AG04449 (cell line): ENCODE results near the gene SAP25.

Source experiments
- CTCF ChIA-PET: fragments of 350-600 bp; formaldehyde crosslinking; extraction: SDS; loops from one replicate; lab custom pipeline; 2021; ENCODE audit warnings: antibody characterized with exemption; lab: Yijun Ruan, JAX
- POLR2A ChIA-PET: fragments of 400-600, 350-600 bp; formaldehyde crosslinking; extraction: SDS; loops from one replicate; lab custom pipeline; 2020; ENCODE audit warnings: antibody characterized with exemption, inconsistent platforms; lab: Yijun Ruan, JAX
- DNase-seq: peaks from one replicate; pipeline ENCODE4 v3.0.0-alpha.2; 2010; ENCODE audit warnings: low read depth, low spot score
- H3K4me3 ChIP-seq: 2 replicates; pipeline ENCODE4 v1.5.1; 2011; ENCODE audit warnings: low read depth, mild to moderate bottlenecking, control low read depth, low read length
- TF ChIP-seq, protein P1 (sequence below): IDR thresholded peaks from one replicate; pipeline ENCODE4 v1.5.1; 2011; ENCODE audit warnings: mild to moderate bottlenecking, moderate library complexity, low read length, control low read depth, inconsistent platforms; ENCODE audit not compliant: insufficient read depth; ENCODE audit errors: missing control alignments

The SAP25 gene

DNA sequence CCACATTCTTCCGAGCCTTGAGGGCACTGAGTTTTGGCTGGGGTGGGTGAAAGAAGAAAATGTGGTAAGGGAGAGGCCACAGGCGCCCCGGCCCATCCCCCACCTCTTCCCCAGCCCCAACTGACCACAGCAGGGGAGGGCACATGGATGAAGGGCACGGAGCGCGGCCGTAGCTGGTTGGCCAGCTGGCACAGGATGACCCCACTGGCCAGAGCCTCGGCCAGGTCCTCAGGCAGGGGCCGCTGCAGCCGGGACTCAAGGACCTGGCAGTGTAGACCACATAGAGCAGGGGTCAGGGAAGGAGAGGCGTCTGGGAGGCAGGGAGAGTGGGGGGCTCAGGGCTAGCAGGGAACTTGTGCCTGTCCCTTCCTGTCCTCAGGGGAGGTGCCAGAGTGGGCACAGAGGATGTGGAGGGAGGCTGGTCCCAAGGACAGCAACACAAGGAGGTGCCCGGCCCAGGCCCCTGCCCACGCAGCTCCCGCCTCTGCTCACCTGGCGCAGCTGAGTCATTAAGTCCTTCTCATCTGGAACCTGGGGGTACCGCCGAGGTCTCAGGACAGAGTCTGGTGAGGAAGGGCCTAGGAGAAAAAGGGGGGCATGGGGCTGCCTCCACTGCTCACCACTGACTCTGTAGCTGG is 2.2 kb upstream of the SAP25 start:
- no peak overlapping the region for H3K4me3 ChIP-seq
- ChIA-PET POLR2A (interaction anchor here (1.0 kb wide), 1 partner anchor 9 kb away, joined by 4 read pairs; no protein-coding TSS in a partner anchor), CTCF (interaction anchor here (1.0 to 2.6 kb wide), 2 partner anchors 11 to 93 kb away, joined by 3 to 18 read pairs; no protein-coding TSS in a partner anchor)
- TF ChIP-seq, protein P1, sequence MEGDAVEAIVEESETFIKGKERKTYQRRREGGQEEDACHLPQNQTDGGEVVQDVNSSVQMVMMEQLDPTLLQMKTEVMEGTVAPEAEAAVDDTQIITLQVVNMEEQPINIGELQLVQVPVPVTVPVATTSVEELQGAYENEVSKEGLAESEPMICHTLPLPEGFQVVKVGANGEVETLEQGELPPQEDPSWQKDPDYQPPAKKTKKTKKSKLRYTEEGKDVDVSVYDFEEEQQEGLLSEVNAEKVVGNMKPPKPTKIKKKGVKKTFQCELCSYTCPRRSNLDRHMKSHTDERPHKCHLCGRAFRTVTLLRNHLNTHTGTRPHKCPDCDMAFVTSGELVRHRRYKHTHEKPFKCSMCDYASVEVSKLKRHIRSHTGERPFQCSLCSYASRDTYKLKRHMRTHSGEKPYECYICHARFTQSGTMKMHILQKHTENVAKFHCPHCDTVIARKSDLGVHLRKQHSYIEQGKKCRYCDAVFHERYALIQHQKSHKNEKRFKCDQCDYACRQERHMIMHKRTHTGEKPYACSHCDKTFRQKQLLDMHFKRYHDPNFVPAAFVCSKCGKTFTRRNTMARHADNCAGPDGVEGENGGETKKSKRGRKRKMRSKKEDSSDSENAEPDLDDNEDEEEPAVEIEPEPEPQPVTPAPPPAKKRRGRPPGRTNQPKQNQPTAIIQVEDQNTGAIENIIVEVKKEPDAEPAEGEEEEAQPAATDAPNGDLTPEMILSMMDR, result no peak
- no peak for DNase-seq

GRCh38 chr7:100575206-100575631 is 1.5 kb upstream of the SAP25 start:
- POLR2A ChIA-PET, result interaction anchor here (1.0 kb wide), 1 partner anchor 9 kb away, joined by 4 read pairs; no protein-coding TSS in a partner anchor

GRCh38 chr7:100574362-100575205 is 884 bp upstream of the SAP25 start:
- DNase-seq, result no peak
- ChIA-PET POLR2A (no interaction called here), CTCF (interaction anchor here (2.6 kb wide), 1 partner anchor 11 kb away, joined by 15 read pairs; no protein-coding TSS in a partner anchor)
- H3K4me3 ChIP-seq, result no peak overlapping the region
- TF ChIP-seq, protein P1, result no peak

More at GRCh38 chr7:100575206-100575631, 1.5 kb upstream of the SAP25 start:
- TF ChIP-seq, protein P1, result no peak
- CTCF ChIA-PET, result no interaction called here
- DNase-seq, result no peak
- no peak overlapping the region for H3K4me3 ChIP-seq

- DNase-seq, result no peak
- CTCF ChIA-PET, result interaction anchor here (1.1 to 2.6 kb wide), 2 partner anchors 9 to 11 kb away, joined by 8 to 15 read pairs; no protein-coding TSS in a partner anchor
- TF ChIP-seq, protein P1, result no peak
- H3K4me3 ChIP-seq, result no peak overlapping the region
- POLR2A ChIA-PET, result interaction anchor here (1.0 to 1.3 kb wide), 2 partner anchors 13 to 103 kb away, joined by 3 to 4 read pairs; partner anchors contain the start of genes FBXO24 and LRCH4
Observed at GRCh38 chr7:100572949-100573675, 588 bp downstream of the SAP25 start.

GRCh38 chr7:100572281-100572948 is 1.3 kb downstream of the SAP25 start:
- ChIA-PET POLR2A (interaction anchor here (1.0 to 1.3 kb wide), 2 partner anchors 14 to 103 kb away, joined by 3 to 4 read pairs; partner anchors contain the start of genes FBXO24 and LRCH4), CTCF (interaction anchor here (1.1 to 2.6 kb wide), 3 partner anchors 8 to 12 kb away, joined by 6 to 15 read pairs (median 8); no protein-coding TSS in a partner anchor)
- no peak overlapping the region for H3K4me3 ChIP-seq
- DNase-seq, result no peak
- TF ChIP-seq, protein P1, result no peak
